ENCODE results near the gene UCK2. TPM values are rescaled to one million over a fixed set of nuclear protein-coding genes. Genes with fewer than 3 reads are reported as not detected.

The UCK2 gene
- polyA plus RNA-seq, 3 donors, result 12.4 to 15.4 (median 12.8) TPM

- intact Hi-C loops (cut with micrococcal nuclease), result no loop called here
Measured at GRCh38 chr1:165853528-165854075, 26.2 kb downstream of the UCK2 start.

More at GRCh38 chr1:165853528-165854075, 26.2 kb downstream of the UCK2 start:
- Histone ChIP-seq H3K79me2 (ENCODE audit: insufficient read depth, low read length) (peaks cover 90% of the 10 kb centered on the region), H3K4me1 (ENCODE audit: control insufficient read depth in 1 of 2, insufficient read depth in 2 of 2, low read length in 2 of 2) (peaks cover 99 to 100% of the 10 kb centered on the region in 2 donors), H3K36me3 (replicated peaks in 1 of 2; ENCODE audit: control insufficient read depth in 1 of 2, insufficient read depth in 2 of 2, low read length in 2 of 2) (no peaks in the 10 kb centered on the region), H2AFZ (ENCODE audit: insufficient read depth, low read depth, low read length, poor library complexity, severe bottlenecking) (no peak overlapping the region), H3K27me3 (ENCODE audit: control insufficient read depth in 2 of 2, insufficient read depth in 2 of 2, low read length in 2 of 2) (no peaks in the 10 kb centered on the region), H3K4me3 (replicated peaks in 1 of 3; ENCODE audit: low read depth in 2 of 3, low read length in 3 of 3) (no peak overlapping the region), H3K4me2 (replicated peaks; ENCODE audit: extremely low read depth, low read length, poor library complexity, severe bottlenecking) (peak overlapping the region; percentile 33), H3K9me3 (replicated peaks in 1 of 2; ENCODE audit: control insufficient read depth in 1 of 2, insufficient read depth in 1 of 2, low read length in 2 of 2) (no peaks in the 10 kb centered on the region), H3K27ac (ENCODE audit: low read depth in 1 of 2, low read length in 2 of 2) (peak overlapping the region; percentile 75 to 85), H3K9ac (ENCODE audit: insufficient read depth, low read length, poor library complexity, severe bottlenecking) (peak overlapping the region; percentile 20), H4K20me1 (ENCODE audit: insufficient read depth, low read length) (peaks cover 9% of the 10 kb centered on the region)
- H3K36me3 Mint-ChIP-seq, result peaks cover 0 to 3% of the 10 kb centered on the region in 2 donors
- TF ChIP-seq CTCF (IDR thresholded peaks at IDR 0.05), result no peak
- H3K9me3 Mint-ChIP-seq, result no peaks in the 10 kb centered on the region
- peak overlapping the region in 1 of 2 donors; percentile 69 for H3K4me3 Mint-ChIP-seq
- no CpG with 5 or more reads among the region's 2 CpGs for WGBS (ENCODE audit: insufficient coverage)
- H3K27ac Mint-ChIP-seq, result peak overlapping the region; percentile 94 to 97 (median 95)
- no peak for DNase-seq
- H3K4me1 Mint-ChIP-seq, result peaks cover 88% of the 10 kb centered on the region
- peaks cover 0 to 4% (median 0%) of the 10 kb centered on the region in 3 donors for H3K27me3 Mint-ChIP-seq (ENCODE audit: low read depth in 3 of 3)

Data from CD14-positive monocyte (primary cell).